Measurements from ENCODE around the gene ADRB1.

Gene ADRB1

DNA sequence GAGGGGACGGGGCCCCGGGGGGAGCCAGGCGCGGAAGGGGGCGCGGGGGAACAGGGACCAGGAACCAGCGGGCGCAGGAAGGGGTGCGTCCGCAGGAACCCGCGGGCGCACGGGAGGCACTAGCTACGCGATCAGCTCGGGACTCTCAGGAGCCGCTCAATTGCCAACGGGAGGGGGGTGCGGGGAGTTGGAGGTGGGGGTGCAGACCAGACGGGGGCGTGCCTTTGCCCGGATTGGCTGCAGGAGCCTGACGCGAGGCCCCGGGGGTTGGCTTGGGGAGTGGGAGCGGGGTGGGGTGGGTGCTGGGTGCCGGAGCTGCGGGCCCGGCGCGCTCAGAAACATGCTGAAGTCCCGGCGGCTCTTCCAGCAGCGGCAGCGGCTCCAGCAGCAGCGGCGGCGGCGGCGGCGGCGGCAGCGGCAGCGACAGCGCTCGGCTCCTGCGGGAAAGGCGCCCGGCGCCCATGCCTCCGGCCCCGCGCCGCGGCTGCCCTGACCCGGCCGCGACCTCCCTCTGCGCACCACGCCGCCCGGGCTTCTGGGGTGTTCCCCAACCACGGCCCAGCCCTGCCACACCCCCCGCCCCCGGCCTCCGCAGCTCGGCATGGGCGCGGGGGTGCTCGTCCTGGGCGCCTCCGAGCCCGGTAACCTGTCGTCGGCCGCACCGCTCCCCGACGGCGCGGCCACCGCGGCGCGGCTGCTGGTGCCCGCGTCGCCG is at the start of gene ADRB1:
ADRB1 (plus strand) TSS at position 335 of the 715 bp plus-strand sequence; CDS start at position 602, 267 bp downstream.
- peak in 1 of 2 donors; percentile 20 for DNase-seq (ENCODE audit: low read depth in 2 of 2)

DNA sequence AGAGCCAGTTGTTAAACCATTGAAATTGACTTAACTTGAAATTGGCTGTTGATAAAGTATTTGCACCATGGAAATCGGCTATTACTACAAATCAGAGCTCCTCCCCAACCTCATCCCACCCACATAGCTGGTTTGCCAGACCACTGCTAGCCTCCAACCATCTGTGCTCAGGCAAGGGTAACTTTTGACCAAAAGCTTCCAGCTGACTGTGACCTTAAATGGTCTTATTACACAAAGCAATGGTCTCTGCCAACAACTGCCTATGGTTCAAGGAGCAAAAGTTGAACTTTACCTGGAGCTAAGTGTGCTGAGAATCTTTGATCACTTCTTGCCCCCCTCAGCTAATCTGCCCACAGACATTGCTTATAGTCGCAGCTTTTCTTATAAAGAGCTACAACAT is 48.5 kb upstream of the ADRB1 start:
- DNase-seq (ENCODE audit: low read depth in 2 of 2): no peak

DNA sequence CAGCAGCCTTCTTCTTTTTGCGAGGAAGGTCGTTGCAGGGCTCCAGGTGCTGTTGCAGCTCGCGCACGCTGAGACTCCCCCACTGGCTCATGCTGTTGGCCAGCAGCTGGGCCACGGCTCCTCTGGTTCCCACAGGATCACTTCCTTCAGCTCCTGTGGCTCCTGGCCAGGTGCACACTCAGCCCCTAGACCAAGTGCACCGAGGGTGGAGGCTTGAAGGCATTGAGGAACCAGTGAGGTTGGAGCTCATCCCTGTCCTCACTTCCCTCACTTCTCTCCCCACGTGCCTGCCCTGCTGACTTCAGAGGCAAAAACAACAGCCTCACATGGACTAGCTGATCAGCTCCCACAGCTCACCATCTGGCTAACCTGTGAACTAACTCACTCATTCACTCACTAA is 46.2 kb upstream of the ADRB1 start:
- DNase-seq (ENCODE audit: low read depth in 2 of 2): no peak

DNA sequence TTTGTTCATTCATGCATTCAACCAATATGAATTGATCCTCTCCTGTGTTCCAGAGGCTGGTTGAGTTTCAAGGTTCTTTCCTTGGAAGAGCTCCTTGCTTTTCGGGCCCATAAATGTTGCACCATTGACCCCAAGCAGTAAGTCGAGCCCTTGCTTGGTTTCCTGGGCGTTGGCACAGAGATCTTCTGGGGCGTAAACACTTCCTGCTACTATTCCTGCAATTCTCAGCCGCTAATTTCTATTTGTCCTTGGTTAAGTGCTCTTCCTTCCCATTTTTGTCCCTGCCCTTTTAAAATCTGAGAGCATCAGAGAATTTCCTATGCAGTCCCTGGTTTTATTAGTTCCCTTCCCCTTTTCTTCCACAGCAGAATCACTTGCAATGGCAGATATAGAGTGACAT is 44.1 kb upstream of the ADRB1 start:
- DNase-seq (ENCODE audit: low read depth in 2 of 2): no peak

DNA sequence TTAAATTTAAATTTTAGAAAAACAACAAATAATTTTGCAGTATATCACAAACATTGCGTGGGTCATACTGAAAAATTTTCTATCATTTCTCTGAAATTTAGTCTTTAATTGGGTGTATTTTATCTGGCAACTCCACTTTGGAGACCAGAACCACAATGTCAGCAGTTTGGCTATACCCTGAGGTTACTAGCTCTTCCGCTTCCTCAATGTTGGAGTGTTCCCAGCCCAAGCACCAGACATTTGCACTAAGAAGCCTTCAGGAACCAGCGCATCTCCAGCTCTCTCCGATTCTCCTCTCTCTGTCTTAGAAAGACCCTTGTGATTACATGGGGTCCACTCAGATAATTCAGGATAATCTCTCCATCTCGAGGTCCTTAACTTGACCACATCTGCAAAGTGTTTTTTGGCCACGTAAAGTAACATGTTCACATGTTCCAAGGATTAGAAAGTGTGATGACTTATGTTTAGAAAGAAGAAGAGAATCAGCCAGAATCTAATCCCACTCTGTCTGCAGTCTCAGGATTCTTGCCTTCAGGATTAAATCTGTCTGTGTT is 43.1 kb upstream of the ADRB1 start:
- DNase-seq (ENCODE audit: low read depth in 2 of 2): no peak

DNA sequence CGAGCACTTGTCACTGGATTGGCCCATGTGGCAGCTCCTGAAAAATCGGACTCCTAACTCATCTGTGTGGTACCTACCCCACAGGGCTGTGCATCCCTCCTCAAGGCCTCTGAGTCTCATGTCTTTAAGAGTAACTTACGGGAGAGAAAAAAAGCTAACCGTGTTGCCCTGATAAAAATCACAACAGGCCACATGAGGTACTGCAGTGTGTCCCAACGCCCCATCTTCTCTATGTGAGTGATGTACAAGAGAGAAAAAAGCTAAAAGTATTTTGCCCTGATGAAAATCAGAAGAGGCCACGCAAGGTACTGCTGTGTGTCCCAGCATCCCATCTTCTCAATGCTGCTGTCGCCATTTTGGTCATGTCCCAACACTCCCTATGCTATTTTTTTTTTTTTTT is 41.2 kb upstream of the ADRB1 start:
- no peak for DNase-seq (ENCODE audit: low read depth in 2 of 2)

DNA sequence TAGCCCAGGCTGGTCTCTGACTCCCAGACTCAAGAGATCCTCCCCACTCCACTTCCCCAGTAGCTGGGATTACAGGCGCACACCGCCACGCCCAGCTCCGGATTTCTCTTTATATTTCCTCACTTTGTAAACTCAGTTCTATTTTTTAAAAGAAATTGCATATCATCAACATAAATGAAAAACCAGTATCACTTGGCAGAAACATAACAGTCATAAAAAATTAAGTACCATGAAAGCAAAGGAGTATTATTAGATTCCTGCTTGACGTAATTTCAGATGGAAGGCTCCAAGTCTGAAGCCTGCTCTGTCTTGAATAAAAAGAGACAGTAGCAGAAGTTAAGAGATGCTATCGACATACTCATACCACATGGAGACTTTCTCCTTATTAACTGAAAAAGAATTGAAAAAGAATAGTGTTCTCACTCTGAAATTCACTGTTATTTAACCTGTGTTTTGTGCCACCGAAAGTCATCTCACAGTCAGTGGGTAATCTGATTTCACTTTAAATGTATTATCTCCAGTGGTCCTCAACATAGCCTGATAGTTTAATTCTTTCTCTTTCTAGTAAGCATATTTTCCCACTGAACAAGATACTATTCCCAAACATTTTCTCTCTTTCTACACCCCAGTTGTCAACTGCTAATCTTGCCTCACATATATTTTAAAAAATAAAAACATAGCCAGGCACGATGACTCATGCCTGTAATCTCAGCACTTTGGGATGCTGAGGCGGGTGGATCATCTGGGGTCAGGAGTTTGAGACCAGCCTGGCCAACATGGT is 40.3 kb upstream of the ADRB1 start:
- no peak for DNase-seq (ENCODE audit: low read depth in 2 of 2)

DNA sequence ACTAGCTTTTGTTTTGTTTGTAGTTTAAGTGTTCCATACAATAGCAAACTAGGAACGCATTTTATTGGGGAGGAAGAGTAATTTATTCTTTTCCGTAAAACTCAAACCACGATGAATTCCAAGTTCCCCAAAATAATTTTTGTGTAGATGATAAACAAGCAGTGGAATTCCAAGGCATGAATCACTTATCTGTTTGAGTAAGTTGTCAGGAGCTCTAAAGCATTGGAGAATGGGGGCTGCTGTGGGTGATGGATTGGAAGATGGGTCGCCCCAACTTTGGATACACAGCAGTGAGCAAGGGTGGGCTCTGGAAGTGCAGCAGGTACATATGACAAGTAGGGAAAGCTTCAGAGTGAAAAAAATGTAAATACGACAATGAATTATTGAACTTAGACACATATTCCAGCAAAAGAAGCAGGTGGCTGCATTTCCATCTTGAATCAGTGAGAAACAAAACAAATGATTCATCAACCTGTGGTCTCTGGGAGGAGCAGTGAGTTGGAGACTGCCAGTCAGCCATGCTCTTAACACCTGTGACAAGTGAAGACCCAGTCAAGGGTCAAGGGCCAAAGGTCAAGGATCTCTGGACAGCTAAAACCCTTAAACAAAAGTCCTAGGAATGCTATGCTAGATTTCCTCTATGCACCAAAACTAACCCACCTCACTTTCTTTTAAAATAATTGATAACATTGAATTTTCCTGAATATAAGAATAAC is 34.2 kb upstream of the ADRB1 start:
- no peak for DNase-seq (ENCODE audit: low read depth in 2 of 2)

DNA sequence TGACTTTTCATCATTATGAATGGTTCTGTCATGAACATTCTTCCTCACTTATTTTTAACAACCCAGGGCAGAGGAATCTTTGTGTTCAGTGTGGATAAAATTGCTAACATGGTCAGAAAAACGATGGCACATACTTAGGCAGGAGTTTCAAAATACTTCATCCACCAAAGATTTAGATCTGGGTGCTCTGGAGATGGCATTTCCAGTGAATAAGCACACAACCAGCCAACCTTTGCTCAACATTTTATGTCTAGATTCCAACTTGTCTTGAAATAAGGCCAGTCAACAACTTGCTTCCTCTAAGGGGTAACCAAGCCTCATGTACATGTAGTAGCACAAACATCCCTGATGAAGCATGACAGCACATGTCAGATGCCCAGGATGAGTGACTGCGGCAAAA is 33.4 kb upstream of the ADRB1 start:
- no peak for DNase-seq (ENCODE audit: low read depth in 2 of 2)

DNA sequence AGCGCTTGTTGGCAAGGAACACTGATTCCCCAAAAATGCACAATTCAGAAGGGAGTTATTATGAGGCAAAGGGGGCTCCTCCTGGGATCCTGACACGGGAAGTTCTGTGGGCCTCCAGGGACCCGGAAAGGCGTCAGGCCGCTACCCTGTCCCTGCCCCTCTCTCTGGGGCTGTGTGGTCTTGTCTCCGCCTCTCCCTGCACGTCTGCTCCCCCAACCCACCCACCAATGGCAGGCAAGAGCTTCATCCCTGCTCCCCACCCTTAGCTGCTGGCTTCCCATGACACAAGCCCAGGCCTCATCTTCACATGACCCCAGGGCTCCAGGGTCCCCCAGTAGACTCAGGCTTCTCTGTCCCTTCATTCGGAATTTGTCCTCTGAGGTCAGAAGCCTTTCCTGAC is 31.0 kb upstream of the ADRB1 start:
- DNase-seq (ENCODE audit: low read depth in 2 of 2): no peak

DNA sequence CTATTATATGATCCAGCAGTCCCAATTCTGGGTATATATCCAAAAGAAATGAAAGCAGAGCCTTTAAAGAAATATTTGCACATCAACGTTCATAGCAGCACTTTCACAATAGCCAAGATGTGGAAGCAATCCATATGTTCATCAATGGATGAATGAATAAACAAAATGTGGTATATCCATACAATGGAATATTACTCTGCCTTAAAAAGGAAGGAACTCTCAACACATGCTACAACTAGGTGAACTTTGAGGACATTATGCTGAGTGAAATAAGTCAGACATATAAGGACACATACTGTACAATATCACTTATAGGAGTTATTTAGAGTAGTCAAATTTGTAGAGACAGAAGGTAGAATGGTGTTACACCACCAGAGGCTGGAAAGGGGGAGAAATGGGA is 28.0 kb upstream of the ADRB1 start:
- DNase-seq (ENCODE audit: low read depth in 2 of 2): no peak

DNA sequence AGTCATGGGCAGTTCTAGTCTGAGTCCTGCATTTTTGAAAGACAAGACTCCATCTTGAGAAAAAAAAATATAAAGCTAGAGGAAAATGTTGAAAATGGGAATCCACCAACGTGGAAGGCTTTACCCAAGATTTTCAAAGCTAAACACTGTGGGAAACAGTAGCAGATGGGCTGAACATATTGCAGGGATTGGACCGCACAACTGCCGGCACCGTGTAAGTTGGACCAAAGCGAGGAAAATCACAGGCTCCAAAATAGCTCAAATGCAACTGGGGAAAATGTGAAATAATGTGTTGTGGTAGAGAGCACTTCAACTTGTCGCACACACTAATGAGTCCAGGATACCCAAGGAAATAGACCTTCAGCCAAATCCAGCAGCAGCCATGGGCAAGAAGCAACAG is 26.4 kb upstream of the ADRB1 start:
- DNase-seq (ENCODE audit: low read depth in 2 of 2): no peak

DNA sequence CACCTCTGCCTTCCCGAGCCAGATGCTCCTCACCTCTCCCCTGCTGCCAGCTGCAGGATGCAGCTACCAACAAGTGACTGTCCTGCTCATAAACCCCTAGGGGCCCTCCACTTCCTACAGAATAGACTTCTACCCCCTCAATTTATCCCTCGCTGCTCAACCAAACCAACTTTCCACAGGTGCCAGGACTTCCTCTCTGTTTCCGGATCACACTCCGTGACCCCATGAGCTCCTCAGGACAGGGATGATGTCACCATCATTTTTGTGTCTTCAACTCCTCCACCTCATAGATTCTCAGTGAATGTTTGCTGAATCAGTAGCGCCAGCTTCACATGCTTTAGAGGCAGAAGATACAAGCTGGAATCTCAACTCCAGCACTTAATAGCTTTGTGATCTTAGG is 25.8 kb upstream of the ADRB1 start:
- no peak for DNase-seq (ENCODE audit: low read depth in 2 of 2)

DNA sequence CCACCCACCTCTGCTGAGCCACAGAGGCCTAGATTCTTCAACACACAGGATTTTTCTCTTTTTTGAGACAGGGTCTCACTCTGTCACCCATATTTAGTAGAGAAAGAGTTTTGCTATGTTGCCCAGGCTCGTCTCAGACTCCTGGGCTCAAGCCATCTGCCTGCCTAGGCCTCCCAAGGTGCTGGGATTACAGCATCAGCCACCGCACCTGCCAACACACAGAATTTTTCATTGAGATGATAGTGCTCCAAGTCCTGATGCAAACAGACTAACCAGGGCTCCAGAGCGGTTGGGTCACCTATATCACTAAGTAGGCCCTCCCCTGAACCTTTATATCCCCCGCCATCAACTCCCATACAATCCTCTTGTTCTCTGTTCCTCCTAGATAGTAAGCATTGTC is 24.4 kb upstream of the ADRB1 start:
- DNase-seq (ENCODE audit: low read depth in 2 of 2): no peak

DNA sequence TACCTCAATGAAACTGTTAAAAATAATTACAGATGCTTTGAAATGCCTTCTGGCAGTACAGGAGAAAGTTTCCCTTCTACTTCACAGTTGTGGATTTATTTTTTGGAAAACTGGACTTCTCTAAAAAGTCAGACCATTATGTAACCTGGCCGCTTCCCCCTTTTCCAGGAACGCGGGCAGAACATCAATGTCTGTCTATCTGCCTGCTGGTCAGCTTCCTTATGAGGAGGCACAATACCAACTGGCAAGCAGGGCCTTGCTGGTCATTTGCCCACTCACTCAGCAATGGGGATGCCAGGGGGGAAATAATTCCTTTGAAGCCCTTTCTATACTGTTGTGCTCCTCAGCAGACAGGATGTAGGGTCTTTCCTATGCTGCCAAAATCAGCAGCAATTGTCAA is 22.5 kb upstream of the ADRB1 start:
- no peak for DNase-seq (ENCODE audit: low read depth in 2 of 2)

DNA sequence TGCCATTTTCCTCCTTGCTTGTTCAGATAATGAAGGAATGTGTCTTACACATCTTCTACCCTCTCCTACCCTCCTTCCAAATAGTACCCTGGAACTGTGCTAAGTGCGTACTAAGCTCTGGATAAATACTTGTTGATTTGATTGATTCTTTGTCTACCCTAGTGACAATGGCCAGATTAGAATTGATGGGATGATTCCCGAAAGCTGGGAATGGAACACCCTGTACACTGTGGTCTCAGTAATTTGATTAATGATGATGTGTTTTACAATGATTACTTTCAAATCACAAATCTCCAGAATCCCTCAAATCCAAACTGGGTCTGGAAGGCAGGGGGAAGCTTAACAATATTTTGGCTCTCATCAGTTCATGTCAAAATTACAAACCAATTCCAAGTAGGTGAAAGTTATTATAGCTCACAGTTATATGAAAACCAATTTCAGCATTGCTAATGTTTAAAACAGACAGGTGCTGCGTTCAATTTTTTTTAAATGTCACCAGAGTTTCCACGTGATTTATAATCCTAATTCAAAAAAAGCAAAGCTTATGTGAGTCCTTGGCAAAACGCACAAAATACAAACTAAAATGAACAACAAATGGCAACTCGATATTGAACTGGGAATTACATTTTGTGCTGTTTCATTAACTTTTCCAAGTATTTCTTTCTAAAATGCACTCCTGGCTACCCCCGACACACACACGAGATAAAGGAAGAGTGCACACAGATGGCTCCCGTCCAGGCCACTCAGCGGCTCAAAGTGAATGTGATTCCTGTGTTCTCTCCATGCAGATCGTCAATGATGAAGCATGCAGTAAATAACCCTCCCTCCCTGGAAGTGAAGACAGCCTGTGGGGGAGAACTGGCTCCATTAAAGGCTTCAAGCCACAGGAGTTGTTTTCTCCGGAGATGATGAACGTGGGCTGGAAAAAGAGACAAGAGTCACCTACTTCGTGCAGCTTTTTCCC is 21.7 kb upstream of the ADRB1 start:
- DNase-seq (ENCODE audit: low read depth in 2 of 2): no peak

DNA sequence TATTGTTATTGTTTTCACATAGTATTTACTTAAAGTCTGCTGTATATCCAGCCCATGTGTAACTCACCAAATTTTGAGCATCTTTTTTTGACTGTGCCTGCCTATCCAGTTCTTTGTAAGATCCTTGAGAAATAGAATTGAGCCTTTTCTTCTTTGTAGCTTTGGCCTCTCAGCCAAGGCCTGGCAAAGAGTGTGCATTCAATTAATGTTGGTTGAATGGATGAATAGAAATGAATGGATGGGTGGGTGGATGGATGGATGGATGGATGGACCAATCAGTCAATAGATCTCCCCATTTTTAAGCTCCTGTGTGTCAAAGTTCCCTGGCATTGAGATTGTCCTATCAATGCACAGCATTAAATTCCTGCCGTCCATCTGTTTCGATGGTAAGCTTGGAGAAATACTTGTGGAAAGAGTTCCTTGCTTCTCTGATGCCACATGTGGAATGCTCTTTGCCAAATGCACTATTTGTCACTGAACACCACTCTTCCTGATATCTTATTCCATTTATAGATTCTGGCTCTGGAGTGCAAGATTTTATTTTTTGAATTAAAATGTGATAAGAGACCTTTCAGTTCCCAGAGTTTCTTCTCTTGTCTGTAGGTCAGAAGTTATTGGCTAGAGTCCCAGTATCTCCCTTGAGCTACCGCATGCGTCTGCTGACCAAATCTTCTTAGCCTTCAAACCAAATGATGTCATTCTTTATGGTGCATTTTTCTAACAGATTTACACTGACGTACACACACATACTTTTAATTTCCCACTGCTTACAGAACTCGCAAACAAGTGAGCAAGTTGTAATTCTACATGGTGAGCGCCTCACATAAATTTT is 20.7 kb upstream of the ADRB1 start:
- DNase-seq (ENCODE audit: low read depth in 2 of 2): no peak

DNA sequence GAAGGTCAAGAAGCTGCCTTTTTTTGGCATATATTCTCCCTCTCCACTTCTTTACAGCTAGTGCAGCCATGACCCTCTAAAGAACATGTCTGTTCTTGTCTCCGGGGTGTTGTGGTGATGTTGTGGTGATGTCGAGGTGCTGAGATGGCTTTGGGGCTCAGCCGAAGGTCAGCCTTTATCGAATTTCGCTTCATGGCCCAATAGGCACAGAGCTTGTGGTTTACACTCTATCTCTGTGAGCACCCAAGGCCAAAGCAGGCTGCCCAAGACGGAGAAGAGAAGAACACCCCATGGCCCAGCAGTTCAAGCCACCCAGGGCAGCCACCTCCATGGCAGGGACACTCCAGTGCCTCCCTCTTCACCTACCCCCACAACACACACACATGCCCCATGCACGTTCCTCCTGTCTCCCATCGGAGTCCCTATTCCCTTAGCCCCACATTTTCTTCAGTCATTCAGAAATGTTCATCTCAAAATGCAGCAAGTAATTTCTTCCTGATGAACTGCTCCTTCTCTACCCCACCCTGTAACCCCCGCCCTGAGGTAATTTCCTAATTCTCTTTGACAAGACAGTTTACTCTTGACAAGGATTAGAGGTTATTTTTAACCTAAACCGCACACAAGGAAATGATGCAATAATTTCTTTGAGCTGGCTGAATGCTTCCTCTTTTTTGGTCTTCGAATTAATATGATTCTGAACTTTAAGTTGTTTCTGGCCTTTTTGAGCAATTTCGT is 18.6 kb upstream of the ADRB1 start:
- no peak for DNase-seq (ENCODE audit: low read depth in 2 of 2)

DNA sequence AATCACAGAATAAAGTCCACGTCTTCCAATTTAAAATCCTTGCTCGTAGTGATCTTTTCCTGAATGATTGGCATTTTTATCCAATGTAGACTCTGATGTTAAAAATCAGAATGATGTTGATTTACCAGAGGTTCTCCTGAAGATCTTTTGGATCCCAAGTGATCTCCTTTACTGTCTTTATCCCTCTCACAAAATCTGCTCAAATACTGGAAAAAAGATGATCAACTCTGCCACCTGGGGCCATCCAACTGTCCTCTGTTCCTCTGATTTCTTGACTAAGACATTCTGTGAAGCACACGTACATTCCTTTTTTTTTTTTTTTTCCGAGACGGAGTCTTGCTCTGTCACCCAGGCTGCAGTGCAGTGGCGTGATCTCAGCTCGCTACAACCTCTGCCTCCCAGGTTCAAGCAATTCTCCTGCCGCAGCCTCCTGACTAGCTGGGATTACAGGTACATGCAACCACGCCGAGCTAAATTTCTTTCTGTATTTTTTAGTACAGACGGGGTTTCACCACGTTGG is 18.0 kb upstream of the ADRB1 start:
- DNase-seq (ENCODE audit: low read depth in 2 of 2): no peak
